PC-3 (cell line): Measurements from ENCODE around the gene SPOCD1. TPM values are rescaled to one million over a fixed set of nuclear protein-coding genes. Genes with fewer than 3 reads are reported as not detected.

ENCODE experiments used
- ATAC-seq: fragments of 200-7000 bp; cut with Tn5 transposase; 2 replicates; pipeline ENCODE4 v1.9.1; 2020; ENCODE audit warnings: mild to moderate bottlenecking, moderate library complexity
- BruUV-seq: library from RNA; stranded (reverse); fragments of 400-500 nt; replicated peaks from 2 replicates; lab custom pipeline; 2021; lab: Mats Ljungman, UMichigan
- CTCF ChIA-PET: fragments of 300-600 bp; sonication (Branson Sonifier 250); formaldehyde crosslinking; loops from one replicate; lab custom pipeline; 2022; ENCODE audit warnings: antibody characterized with exemption; lab: Charles Lee
- POLR2A ChIA-PET: fragments of 300-600 bp; sonication (Branson Sonifier 250); formaldehyde crosslinking; loops from one replicate; lab custom pipeline; 2022; ENCODE audit warnings: antibody characterized with exemption; ENCODE audit not compliant: unreplicated experiment; lab: Charles Lee
- DNase-seq: peaks from one replicate; pipeline ENCODE4 v3.0.0-alpha.2; 2015
- H2AFZ ChIP-seq: fragments of 300-600 bp; sonication (generic); 2 replicates; pipeline ENCODE4 v1.6.0; 2016; ENCODE audit warnings: antibody characterized with exemption, low read length
- H3F3A ChIP-seq: fragments of 300-600 bp; sonication (generic); one replicate; pipeline ENCODE4 v1.6.0; 2017; ENCODE audit warnings: antibody characterized with exemption, low read length, control low read depth, mild to moderate bottlenecking; ENCODE audit not compliant: unreplicated experiment
- H3K27ac ChIP-seq: fragments of 300-600 bp; sonication (generic); 2 replicates; pipeline ENCODE4 v1.5.1; 2016; ENCODE audit warnings: mild to moderate bottlenecking, low read length
- H3K27me3 ChIP-seq: fragments of 300-600 bp; sonication (generic); 2 replicates; pipeline ENCODE4 v1.6.1; 2016; ENCODE audit warnings: low read length, mixed read lengths
- H3K36me3 ChIP-seq: fragments of 300-600 bp; sonication (generic); 2 replicates; pipeline ENCODE4 v1.6.1; 2016; ENCODE audit warnings: low read depth, mixed run types, low read length, mixed read lengths
- H3K4me1 ChIP-seq: fragments of 300-600 bp; sonication (generic); 2 replicates; pipeline ENCODE4 v1.5.1; 2016; ENCODE audit warnings: low read length; ENCODE audit not compliant: insufficient read depth
- H3K4me2 ChIP-seq: fragments of 300-600 bp; sonication (generic); 2 replicates; pipeline ENCODE4 v1.6.0; 2016; ENCODE audit warnings: low read length
- H3K4me3 ChIP-seq: fragments of 300-600 bp; sonication (generic); 2 replicates; pipeline ENCODE4 v1.5.1; 2016; ENCODE audit warnings: mild to moderate bottlenecking, low read length, mixed read lengths
- H3K79me2 ChIP-seq: fragments of 300-600 bp; sonication (generic); 2 replicates; pipeline ENCODE4 v1.6.1; 2017; ENCODE audit warnings: low read length, mixed read lengths
- H3K9ac ChIP-seq: fragments of 300-600 bp; sonication (generic); 2 replicates; pipeline ENCODE4 v1.6.0; 2016; ENCODE audit warnings: mild to moderate bottlenecking, low read length
- H3K9me2 ChIP-seq: fragments of 300-600 bp; sonication (generic); replicated peaks from 2 replicates; pipeline ENCODE4 v1.6.1; 2016; ENCODE audit warnings: mixed run types, low read length, mixed read lengths
- H3K9me3 ChIP-seq: fragments of 300-600 bp; sonication (generic); 2 replicates; pipeline ENCODE4 v1.6.1; 2016; ENCODE audit warnings: low read length, mixed read lengths
- H4K20me1 ChIP-seq: fragments of 300-600 bp; sonication (generic); 2 replicates; pipeline ENCODE4 v1.6.1; 2016; ENCODE audit warnings: low read length, mixed read lengths
- CTCF ChIP-seq: fragments of 300-600 bp; sonication (generic); conservative IDR thresholded peaks from 2 replicates; pipeline ENCODE4 v1.5.1; 2017; ENCODE audit warnings: antibody characterized with exemption, low read depth, mild to moderate bottlenecking, low read length
- EZH2 ChIP-seq: fragments of 300-600 bp; sonication (generic); IDR thresholded peaks from one replicate; pipeline ENCODE4 v1.6.1; 2017; ENCODE audit warnings: antibody characterized with exemption, mild to moderate bottlenecking, low read length; ENCODE audit not compliant: unreplicated experiment
- EZH2phosphoT487 ChIP-seq: fragments of 300-600 bp; sonication (generic); IDR thresholded peaks from 2 replicates; pipeline ENCODE4 v1.6.1; 2018; ENCODE audit warnings: mild to moderate bottlenecking, antibody characterized with exemption, low read length, borderline replicate concordance
- intact Hi-C: fragments of 100-400 bp; cut with micrococcal nuclease; formaldehyde crosslinking; loops from 2 replicates; pipeline ENCODE4 v1.9.0; 2023
- total RNA-seq: library from RNA; depleted of rRNA; stranded (reverse); fragments of >200 nt; gene quantifications from 2 replicates; pipeline ENCODE4 v1.2.3, GENCODE V29; 2014

The SPOCD1 gene
- total RNA-seq, 1 experiment from 2014 or later, result 5.4 TPM

GRCh38 chr1:31782421-31783410 is 33.1 kb downstream of the SPOCD1 start:
- Histone ChIP-seq H3K9me2 (no peaks in the 10 kb centered on the region), H3K27me3 (no peaks in the 10 kb centered on the region), H3K4me2 (no peak overlapping the region), H3K4me3 (no peak overlapping the region), H3K79me2 (no peaks in the 10 kb centered on the region), H3K9ac (no peak overlapping the region), H3F3A (no peaks in the 10 kb centered on the region), H3K36me3 (no peaks in the 10 kb centered on the region), H3K4me1 (no peaks in the 10 kb centered on the region), H2AFZ (no peak overlapping the region), H3K27ac (no peak overlapping the region), H4K20me1 (no peaks in the 10 kb centered on the region), H3K9me3 (no peaks in the 10 kb centered on the region)
- DNase-seq (no peak), ATAC-seq (no peak)
- ChIA-PET CTCF (no interaction called here), POLR2A (no interaction called here)
- TF ChIP-seq EZH2phosphoT487, result no peak
- no peak for TF ChIP-seq CTCF
- TF ChIP-seq EZH2, result no peak
- intact Hi-C loops, result no loop called here
- BruUV-seq, result no TSS peak

- Histone ChIP-seq H2AFZ (no peak overlapping the region), H3K9ac (no peak overlapping the region), H3K9me2 (no peaks in the 10 kb centered on the region), H3K4me1 (no peaks in the 10 kb centered on the region), H3K79me2 (no peaks in the 10 kb centered on the region), H3K4me2 (no peak overlapping the region), H3K9me3 (no peaks in the 10 kb centered on the region), H4K20me1 (no peaks in the 10 kb centered on the region), H3K27ac (no peak overlapping the region), H3F3A (no peaks in the 10 kb centered on the region), H3K36me3 (no peaks in the 10 kb centered on the region), H3K4me3 (no peak overlapping the region), H3K27me3 (no peaks in the 10 kb centered on the region)
- ChIA-PET POLR2A (no interaction called here), CTCF (no interaction called here)
- no TSS peak for BruUV-seq
- TF ChIP-seq EZH2phosphoT487 (no peak), EZH2 (no peak), CTCF (no peak)
- intact Hi-C loops, result no loop called here
- ATAC-seq, result no peak
- no peak for DNase-seq
These were observed 34.0 kb downstream of the SPOCD1 start for GRCh38 chr1:31781756-31782371.
